HG02852 (cell line): ENCODE results near the gene OPCML.

Experiments
- ATAC-seq: cut with Tn5 transposase; IDR thresholded peaks from one replicate; pipeline ENCODE4 v1.9.1; 2021; ENCODE audit warnings: mild to moderate bottlenecking, moderate library complexity; ENCODE audit not compliant: unreplicated experiment

The OPCML gene

DNA sequence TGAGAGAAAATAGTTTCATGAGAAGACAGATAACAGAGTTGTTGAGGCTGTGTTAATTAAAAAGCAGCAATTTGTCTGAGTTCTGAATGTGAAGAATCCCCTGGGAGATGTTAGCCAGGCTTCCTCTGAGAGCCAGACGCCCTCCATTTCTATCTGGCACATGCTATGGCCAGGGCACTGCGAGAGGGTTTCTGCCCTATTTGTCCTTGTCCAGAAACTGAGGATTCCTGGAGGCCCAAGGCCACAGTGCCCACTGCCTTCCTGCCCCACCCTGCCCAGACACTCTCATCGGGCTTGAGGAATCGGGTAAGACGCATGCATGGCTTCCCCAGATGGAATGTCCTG, 484.6 kb downstream of the OPCML start:
- ATAC-seq = no peak

DNA sequence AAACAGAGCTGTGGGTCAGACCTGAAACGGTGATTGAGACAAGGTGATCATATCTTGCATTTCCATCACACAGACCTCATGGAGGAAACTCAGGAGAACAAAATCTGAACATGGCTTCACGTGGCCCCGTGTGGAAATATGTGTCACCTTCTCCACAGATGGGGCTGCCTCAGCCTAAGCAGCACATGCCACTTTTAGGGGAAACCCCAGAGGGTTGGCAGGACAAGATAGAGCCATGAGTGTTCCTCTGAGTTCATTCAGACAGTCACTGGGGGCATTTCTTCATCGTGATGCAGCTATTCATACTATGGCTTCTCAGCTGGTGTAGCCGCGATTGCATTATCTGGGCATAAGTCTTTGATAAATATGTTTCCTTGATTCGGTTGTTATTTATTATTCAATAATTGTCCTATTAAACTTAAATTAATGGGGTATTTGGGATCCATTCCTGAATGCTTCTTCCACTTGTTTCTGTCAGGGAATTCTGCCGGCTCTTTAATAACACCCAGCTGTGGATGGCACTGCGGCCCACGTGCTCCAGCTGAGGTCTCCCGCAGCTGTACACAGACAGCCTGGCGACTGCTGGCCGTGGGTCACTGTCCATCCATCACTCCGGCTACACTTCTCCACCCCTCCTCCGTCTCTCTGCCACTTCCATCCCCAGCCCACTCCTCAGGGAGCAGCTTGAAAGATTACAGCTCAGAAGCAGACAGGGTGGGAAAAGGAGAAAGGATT, 485.1 kb downstream of the OPCML start:
- ATAC-seq = no peak

- ATAC-seq = no peak
Measured at GRCh38 chr11:133046252-133046651, 486.0 kb downstream of the OPCML start.

DNA sequence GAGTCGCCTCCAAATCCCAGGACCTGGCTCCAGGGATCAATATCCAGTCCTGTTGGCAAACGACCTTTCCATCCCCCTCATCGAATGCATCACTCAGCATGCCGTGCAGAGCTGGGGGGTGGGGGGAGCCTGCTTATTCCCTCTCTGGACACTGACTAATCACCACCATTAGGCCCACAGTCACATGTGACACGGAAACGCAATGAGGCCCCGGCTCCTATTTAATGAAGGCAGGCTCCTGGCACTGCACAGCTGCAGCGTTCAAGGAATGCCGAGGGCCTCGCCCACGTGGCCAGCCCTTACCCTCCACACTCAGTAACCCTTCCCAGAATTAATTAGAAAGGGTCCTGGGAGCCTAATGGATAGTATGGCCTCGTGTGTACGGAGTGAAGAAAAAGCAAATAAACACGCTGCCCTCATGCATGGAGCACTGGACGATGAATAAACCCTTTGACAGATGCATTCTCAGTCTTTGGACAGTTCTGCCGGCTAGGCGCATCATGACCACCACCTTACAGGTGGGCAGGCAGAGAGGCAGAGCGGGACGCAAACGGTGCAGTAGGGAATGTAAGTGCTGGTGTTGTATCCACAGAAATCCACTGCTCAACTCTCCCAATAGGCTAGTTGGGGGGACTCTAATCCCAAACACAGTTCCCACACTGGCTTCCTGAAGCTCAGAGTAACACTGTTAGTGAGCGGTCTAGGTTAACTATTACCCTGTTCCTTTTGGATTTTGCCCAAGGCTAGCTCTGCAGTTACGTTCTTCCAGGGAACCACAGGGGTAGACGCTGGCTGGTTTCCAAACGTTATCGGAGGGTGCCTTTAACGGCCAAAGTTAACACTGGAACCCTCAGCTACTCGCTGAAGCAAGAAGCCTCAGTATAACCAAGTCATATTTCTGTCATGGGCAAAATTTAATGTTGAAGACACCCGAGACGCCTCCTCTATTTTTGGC, 490.1 kb downstream of the OPCML start:
- ATAC-seq = no peak

- no peak for ATAC-seq
Measured at GRCh38 chr11:133041181-133041580, 491.1 kb downstream of the OPCML start.

GRCh38 chr11:133040289-133040900, 491.9 kb downstream of the OPCML start:
- ATAC-seq = no peak

GRCh38 chr11:133038850-133039249, 493.5 kb downstream of the OPCML start:
- no peak for ATAC-seq

DNA sequence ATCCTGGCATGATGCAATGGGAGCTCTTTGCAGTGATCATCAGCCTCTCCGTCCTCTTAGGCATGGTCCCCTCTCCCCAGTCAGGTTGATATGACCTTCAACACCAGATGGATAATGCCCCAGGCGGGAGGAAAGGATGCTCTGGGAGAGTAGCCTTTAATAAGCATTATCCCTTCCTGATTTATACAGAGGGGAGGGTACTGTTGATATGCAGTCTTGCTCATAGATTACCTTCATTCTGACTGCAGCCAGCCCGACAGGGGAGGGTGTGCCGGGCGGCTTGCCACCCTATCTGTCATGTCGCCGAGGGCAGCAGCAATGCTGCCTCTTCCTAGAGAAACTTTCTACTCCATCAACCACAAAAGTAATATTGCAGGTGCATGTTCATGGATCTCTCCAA, 497.4 kb downstream of the OPCML start:
- ATAC-seq = no peak

DNA sequence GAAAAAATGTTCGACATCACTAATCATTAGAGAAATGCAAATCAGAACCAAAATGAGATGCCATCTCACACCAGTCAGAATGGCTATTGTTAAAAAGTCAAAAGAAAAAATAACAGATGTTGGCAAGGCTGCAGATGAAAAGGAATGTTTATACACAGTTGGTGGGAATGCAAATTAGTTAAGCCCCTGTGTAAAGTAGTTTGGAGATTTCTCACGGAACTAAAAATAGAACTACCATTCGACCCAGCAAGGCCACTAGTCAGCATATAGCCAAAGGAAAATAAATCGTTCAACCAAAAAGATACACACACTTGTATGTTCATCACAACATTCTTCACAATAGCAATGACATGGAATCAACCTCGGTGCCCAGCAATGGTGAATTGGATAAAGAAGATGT, 503.2 kb downstream of the OPCML start:
- no peak for ATAC-seq

DNA sequence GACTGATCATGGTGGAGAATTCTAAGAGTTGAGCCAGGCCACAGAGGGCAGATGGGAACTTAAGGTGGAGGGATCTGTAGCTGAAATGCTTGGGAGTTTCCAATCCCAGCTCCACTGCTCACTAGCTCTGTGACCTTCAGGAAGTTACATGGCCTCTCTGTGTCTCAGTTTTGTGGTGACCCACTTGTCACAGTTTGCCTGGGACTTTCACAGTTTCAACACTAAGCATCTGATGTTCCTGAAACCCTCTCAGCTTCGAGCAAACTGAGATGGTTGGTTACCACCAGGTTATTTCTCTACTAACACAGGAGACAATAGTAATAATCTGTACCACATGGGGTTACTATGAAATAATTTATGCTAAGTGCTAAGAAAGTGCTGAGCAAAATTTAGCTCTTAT, 505.3 kb downstream of the OPCML start:
- ATAC-seq = no peak

GRCh38 chr11:133024301-133024700, 508.0 kb downstream of the OPCML start:
- ATAC-seq = no peak

DNA sequence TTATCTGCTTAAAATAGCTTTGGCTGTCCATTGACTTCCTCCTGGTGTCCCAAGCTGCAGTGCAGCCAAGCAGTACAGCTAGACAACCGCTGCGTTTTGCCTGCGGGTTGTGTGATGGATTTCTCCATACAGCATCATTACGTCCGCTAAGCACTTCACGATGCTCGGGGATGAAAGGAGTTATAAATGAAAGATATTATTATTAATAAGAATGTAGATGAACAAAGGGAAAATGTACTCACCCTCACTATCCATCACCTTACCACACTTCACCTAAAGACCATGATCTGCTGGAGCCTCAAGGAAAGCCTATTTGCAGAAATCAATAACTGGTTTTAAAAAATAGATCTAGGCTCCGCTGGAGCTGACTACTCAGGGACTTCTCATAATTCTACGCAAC, 509.1 kb downstream of the OPCML start:
- ATAC-seq = no peak

- ATAC-seq = no peak
Measured at GRCh38 chr11:133021553-133021952, 510.7 kb downstream of the OPCML start.

GRCh38 chr11:133020372-133020714, 512.0 kb downstream of the OPCML start:
- ATAC-seq = no peak

GRCh38 chr11:133019545-133020371, 512.5 kb downstream of the OPCML start:
- no peak for ATAC-seq

GRCh38 chr11:133015457-133015856, 516.8 kb downstream of the OPCML start:
- ATAC-seq = no peak

GRCh38 chr11:133014337-133014736, 518.0 kb downstream of the OPCML start:
- no peak for ATAC-seq

DNA sequence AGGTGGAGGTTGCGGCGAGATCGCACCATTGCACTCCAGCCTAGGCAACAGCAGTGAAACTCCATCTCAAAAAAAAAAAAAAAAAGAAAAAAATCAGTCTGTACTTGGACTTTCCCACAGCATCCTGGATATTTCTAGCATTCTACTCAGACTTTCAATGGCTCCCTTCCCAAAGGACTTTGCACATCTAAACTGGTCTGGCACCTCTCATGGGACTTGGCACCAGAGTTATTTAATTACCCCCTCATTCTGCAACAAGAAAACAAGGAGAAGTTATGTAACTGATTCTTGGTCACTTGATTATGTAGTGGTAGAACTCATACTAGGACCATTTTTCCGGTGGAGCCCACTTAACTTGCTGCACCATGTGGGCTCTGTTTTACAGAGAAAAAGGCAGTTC, 519.5 kb downstream of the OPCML start:
- no peak for ATAC-seq

DNA sequence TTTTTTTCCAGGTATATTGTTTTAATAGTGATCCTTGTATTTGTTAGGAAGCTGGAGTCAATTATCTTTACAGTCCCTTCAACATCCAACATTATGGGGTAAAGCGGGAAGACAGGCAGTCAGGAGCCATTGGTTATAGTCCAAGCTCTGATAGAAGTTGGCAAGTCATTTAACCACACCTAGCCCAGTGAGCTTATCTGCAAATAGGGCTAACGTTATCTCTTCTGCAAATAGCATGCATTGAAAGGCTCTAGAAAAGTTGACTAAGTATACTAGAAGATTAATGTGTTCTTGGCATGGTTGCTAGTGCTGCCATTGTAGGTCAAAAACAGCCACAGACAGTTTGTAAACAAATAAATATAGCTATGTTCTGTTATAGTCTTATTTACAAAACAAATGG, 520.7 kb downstream of the OPCML start:
- ATAC-seq = no peak

- ATAC-seq = no peak
Measured at GRCh38 chr11:133007027-133007584, 525.2 kb downstream of the OPCML start.

- no peak for ATAC-seq
Measured at GRCh38 chr11:133004369-133004768, 527.9 kb downstream of the OPCML start.
